GM21717 (cell line): ENCODE measurements around the gene PRR22.
"Not testable (repeated sequence)": the region's sequence is repeated elsewhere in the genome, so short reads cannot be mapped to it uniquely, and the experiment has no call there.

ENCODE experiments used
- ATAC-seq: cut with Tn5 transposase; IDR thresholded peaks from one replicate; pipeline ENCODE4 v1.9.1; 2021; ENCODE audit warnings: mild to moderate bottlenecking, moderate library complexity; ENCODE audit not compliant: unreplicated experiment

Gene PRR22

GRCh38 chr19:5762608-5763217 is 21.8 kb downstream of the PRR22 start:
- no peak for ATAC-seq

- no peak for ATAC-seq
Measured at GRCh38 chr19:5753743-5754142, 30.8 kb downstream of the PRR22 start.

GRCh38 chr19:5751709-5752108 is 32.8 kb downstream of the PRR22 start:
- ATAC-seq = no peak

- ATAC-seq = no peak
Measured at GRCh38 chr19:5749505-5749904, 35.0 kb downstream of the PRR22 start.

GRCh38 chr19:5748920-5749319 is 35.6 kb downstream of the PRR22 start:
- ATAC-seq = not testable (repeated sequence)

GRCh38 chr19:5744999-5745398 is 39.5 kb downstream of the PRR22 start:
- not testable (repeated sequence) for ATAC-seq

GRCh38 chr19:5743630-5744029 is 40.9 kb downstream of the PRR22 start:
- no peak for ATAC-seq

GRCh38 chr19:5742051-5742450 is 42.5 kb downstream of the PRR22 start:
- ATAC-seq = no peak

GRCh38 chr19:5738423-5738822 is 46.1 kb downstream of the PRR22 start:
- no peak for ATAC-seq

- ATAC-seq = not testable (repeated sequence)
Measured at GRCh38 chr19:5733172-5733571, 51.4 kb downstream of the PRR22 start.
